Keratinocyte (primary cell): Measurements from ENCODE around the gene MEGF11. TPM values are rescaled to one million over a fixed set of nuclear protein-coding genes. Genes with fewer than 3 reads are reported as not detected.

Experiments used
- DNase-seq: peaks from one replicate; pipeline ENCODE4 v3.0.0-alpha.2; 2011; ENCODE audit warnings: low read depth, missing footprints, low spot score
- FAIRE-seq: peaks from 2 replicates; lab custom pipeline; 2011; peaks lifted over from hg19 to GRCh38; lab: Jason Lieb, UNC
- H2AFZ ChIP-seq: 2 replicates; pipeline ENCODE4 v1.6.0; 2012; ENCODE audit warnings: low read length, control low read depth, inconsistent platforms; ENCODE audit not compliant: control insufficient read depth
- H3K27ac ChIP-seq: 2 replicates; pipeline ENCODE4 v1.5.1; 2011; ENCODE audit warnings: low read length; ENCODE audit not compliant: control insufficient read depth, insufficient read depth
- H3K27me3 ChIP-seq: 3 replicates; pipeline ENCODE4 v1.6.0; 2011; ENCODE audit warnings: low read length; ENCODE audit not compliant: control insufficient read depth, insufficient read depth; ENCODE audit errors: extremely low read depth
- H3K36me3 ChIP-seq, 2 experiments: 2 replicates in 1 of 2; 3 replicates in 1 of 2; pipeline ENCODE4 v1.5.1; 2011; ENCODE audit warnings: low read length in 2 of 2, mild to moderate bottlenecking in 1 of 2; ENCODE audit not compliant: control insufficient read depth in 2 of 2, insufficient read depth in 2 of 2; ENCODE audit errors: extremely low read depth in 1 of 2
- H3K4me1 ChIP-seq: 3 replicates; pipeline ENCODE4 v1.5.1; 2011; ENCODE audit warnings: low read length; ENCODE audit not compliant: control insufficient read depth, insufficient read depth; ENCODE audit errors: extremely low read depth
- H3K4me2 ChIP-seq: 3 replicates; pipeline ENCODE4 v1.6.0; 2011; ENCODE audit warnings: low read depth, low read length; ENCODE audit not compliant: control insufficient read depth, insufficient read depth; ENCODE audit errors: extremely low read depth
- H3K4me3 ChIP-seq, 3 experiments: fragments of 200-600 bp in 1 of 3; sonication (generic) in 1 of 3; 2 replicates in 2 of 3; 3 replicates in 1 of 3; pipeline ENCODE4 v1.5.1; 2011 to 2016; ENCODE audit warnings: low read length in 3 of 3, mild to moderate bottlenecking in 3 of 3, control low read depth in 2 of 3, inconsistent platforms in 1 of 3, low read depth in 1 of 3, mixed read lengths in 1 of 3, mixed run types in 1 of 3, moderate library complexity in 1 of 3; ENCODE audit not compliant: control insufficient read depth in 2 of 3, insufficient read depth in 2 of 3; ENCODE audit errors: extremely low read depth in 1 of 3
- H3K79me2 ChIP-seq: 2 replicates; pipeline ENCODE4 v1.6.0; 2012; ENCODE audit warnings: low read length; ENCODE audit not compliant: control insufficient read depth, insufficient read depth
- H3K9ac ChIP-seq: 3 replicates; pipeline ENCODE4 v1.6.0; 2011; ENCODE audit warnings: low read length; ENCODE audit not compliant: control insufficient read depth, insufficient read depth; ENCODE audit errors: extremely low read depth
- H3K9me1 ChIP-seq: 3 replicates; pipeline ENCODE4 v1.6.0; 2011; ENCODE audit warnings: low read length; ENCODE audit not compliant: control insufficient read depth, insufficient read depth; ENCODE audit errors: extremely low read depth
- H3K9me3 ChIP-seq: 2 replicates; pipeline ENCODE4 v1.5.1; 2012; ENCODE audit warnings: low read depth, low read length; ENCODE audit not compliant: control insufficient read depth
- H4K20me1 ChIP-seq: 3 replicates; pipeline ENCODE4 v1.6.0; 2011; ENCODE audit warnings: low read length; ENCODE audit not compliant: control insufficient read depth, insufficient read depth; ENCODE audit errors: extremely low read depth
- CTCF ChIP-seq, 3 experiments: IDR thresholded peaks in 1 of 3; conservative IDR thresholded peaks in 1 of 3; optimal IDR thresholded peaks in 1 of 3; 2 replicates in 2 of 3; 3 replicates in 1 of 3; pipeline versions ENCODE3 to v1.5.1; 2011; ENCODE audit warnings: low read length in 3 of 3, mild to moderate bottlenecking in 3 of 3, moderate library complexity in 2 of 3, control low read depth in 1 of 3, inconsistent platforms in 1 of 3; ENCODE audit not compliant: insufficient read depth in 2 of 3; ENCODE audit errors: extremely low read depth in 1 of 3
- EZH2 ChIP-seq: IDR thresholded peaks from one replicate; pipeline ENCODE4 v1.6.1; 2012; ENCODE audit warnings: inconsistent platforms, mild to moderate bottlenecking, low read length, moderate library complexity
- dilution Hi-C: fragments of 300-500 bp; cut with MboI; formaldehyde crosslinking; loops from one replicate; pipeline ENCODE4 v1.7.0; 2020; ENCODE audit warnings: low sequenced_read_pairs; ENCODE audit not compliant: extremely low pct_ligation_motif_present
- polyA plus RNA-seq, 5 experiments: library from polyadenylated mRNA; depleted of rRNA in 3 of 5; stranded (reverse) in 3 of 5; stranded (forward) in 1 of 5; unstranded in 1 of 5; fragments of >200 nt; gene quantifications; 1 replicate in 1 of 5; 2 replicates in 3 of 5; 3 replicates in 1 of 5; pipeline versions ENCODE4 v1.2.1 to v1.2.3, GENCODE V29; 2011 to 2012; ENCODE audit warnings: missing spikeins in 2 of 5, low read depth in 1 of 5, low replicate concordance in 1 of 5

MEGF11 gene
- polyA plus RNA-seq, 1 donor (not counting 4 experiments of a cell fraction or from before 2014, with no cell fraction given) = not detected

GRCh38 chr15:65937054-65937453, 316.5 kb downstream of the MEGF11 start:
- H3K4me2 ChIP-seq = no peak overlapping the region
- no peaks in the 10 kb centered on the region for H3K9me1 ChIP-seq
- no peaks in the 10 kb centered on the region for H3K9me3 ChIP-seq
- no peak for DNase-seq
- H3K4me3 ChIP-seq = no peak overlapping the region
- dilution Hi-C loops = no loop called here
- no peaks in the 10 kb centered on the region for H3K79me2 ChIP-seq
- H3K4me1 ChIP-seq = peaks cover 6% of the 10 kb centered on the region
- H3K9ac ChIP-seq = no peak overlapping the region
- H3K36me3 ChIP-seq = no peaks in the 10 kb centered on the region
- H2AFZ ChIP-seq = no peak overlapping the region
- no peaks in the 10 kb centered on the region for H4K20me1 ChIP-seq
- TF ChIP-seq EZH2 (no peak), CTCF (optimal IDR thresholded peaks at IDR 0.05 in 1 of 3, IDR thresholded peaks at IDR 0.05 in 1 of 3, conservative IDR thresholded peaks at IDR 0.05 in 1 of 3; ENCODE audit: extremely low read depth in 1 of 3, insufficient read depth in 2 of 3, low read length in 3 of 3) (no peak)
- no peaks in the 10 kb centered on the region for H3K27me3 ChIP-seq
- no peak overlapping the region for H3K27ac ChIP-seq
- no peak for FAIRE-seq

- Histone ChIP-seq H3K4me3 (no peak overlapping the region), H3K9ac (no peak overlapping the region), H3K4me1 (peaks cover 6% of the 10 kb centered on the region), H3K79me2 (no peaks in the 10 kb centered on the region), H3K27ac (no peak overlapping the region), H3K36me3 (no peaks in the 10 kb centered on the region), H4K20me1 (no peaks in the 10 kb centered on the region), H3K9me3 (no peaks in the 10 kb centered on the region), H2AFZ (no peak overlapping the region), H3K9me1 (no peaks in the 10 kb centered on the region), H3K27me3 (no peaks in the 10 kb centered on the region), H3K4me2 (no peak overlapping the region)
- no peak for DNase-seq
- no peak for FAIRE-seq
- dilution Hi-C loops = no loop called here
- TF ChIP-seq EZH2 = no peak
- TF ChIP-seq CTCF (optimal IDR thresholded peaks at IDR 0.05 in 1 of 3, IDR thresholded peaks at IDR 0.05 in 1 of 3, conservative IDR thresholded peaks at IDR 0.05 in 1 of 3; ENCODE audit: extremely low read depth in 1 of 3, insufficient read depth in 2 of 3, low read length in 3 of 3) = no peak
Measured at GRCh38 chr15:65936282-65936681, 317.3 kb downstream of the MEGF11 start.
